Muscle of leg (tissue), 11 donors: ENCODE measurements around the gene PLPP7. TPM values are rescaled to one million over a fixed set of nuclear protein-coding genes. Genes with fewer than 3 reads are reported as not detected.
"Not testable (repeated sequence)": the region's sequence is repeated elsewhere in the genome, so short reads cannot be mapped to it uniquely, and the experiment has no call there.

Experiments
- DNase-seq: peaks from one replicate; pipeline ENCODE4 v3.0.0; 2013
- H3K27ac ChIP-seq: one replicate; pipeline ENCODE4 v1.5.1; 2013; ENCODE audit warnings: mild to moderate bottlenecking, low read length, control low read depth
- H3K27me3 ChIP-seq: one replicate; pipeline ENCODE4 v1.6.1; 2013; ENCODE audit warnings: low read length; ENCODE audit not compliant: control insufficient read depth, insufficient read depth
- H3K36me3 ChIP-seq: one replicate; pipeline ENCODE4 v1.6.1; 2013; ENCODE audit warnings: low read length; ENCODE audit not compliant: control insufficient read depth, insufficient read depth
- H3K4me1 ChIP-seq: one replicate; pipeline ENCODE4 v1.6.1; 2013; ENCODE audit warnings: low read length; ENCODE audit not compliant: control insufficient read depth, insufficient read depth
- H3K4me3 ChIP-seq: one replicate; pipeline ENCODE4 v1.5.1; 2013; ENCODE audit warnings: low read length, control low read depth
- H3K9me3 ChIP-seq: replicated peaks from 2 replicates; pipeline ENCODE4 v1.6.1; 2013; ENCODE audit warnings: low read depth, low read length; ENCODE audit not compliant: control insufficient read depth
- WGBS: methylation state at CpG from one replicate; pipeline ENCODE4 v1.1.5; 2013; ENCODE audit warnings: missing lambda C conversion rate; ENCODE audit not compliant: insufficient coverage; 5-methylcytosine and 5-hydroxymethylcytosine counted together
- polyA plus RNA-seq, 8 donors: library from polyadenylated mRNA; unstranded; fragments of 120-200 nt; gene quantifications; one replicate each; pipeline versions ENCODE4 v1.2.1 to v1.2.3, GENCODE V29; 2013; ENCODE audit warnings: inconsistent platforms in 1 of 8, low replicate concordance in 1 of 8; ENCODE audit not compliant: insufficient read length in 8 of 8, insufficient read depth in 1 of 8
- total RNA-seq: library from RNA; stranded (reverse); fragments of 120-200 nt; gene quantifications from one replicate; pipeline ENCODE4 v1.2.4, GENCODE V29; 2013

The PLPP7 gene
- total and polyA plus RNA-seq, 9 donors, result 24.8 to 52.4 (median 37.2) TPM

- no peaks in the 10 kb centered on the region for H3K27me3 ChIP-seq
- DNase-seq, result no peak
- peaks cover 17% of the 10 kb centered on the region for H3K4me1 ChIP-seq
- H3K9me3 ChIP-seq, result no peaks in the 10 kb centered on the region
- no peak overlapping the region for H3K27ac ChIP-seq
- WGBS, result 63% methylated on average over 4 of the region's 5 CpGs
- H3K4me3 ChIP-seq, result no peak overlapping the region
- H3K36me3 ChIP-seq, result no peaks in the 10 kb centered on the region
These were observed 60.0 kb downstream of the PLPP7 start for GRCh38 chr9:131349522-131349880.

DNA sequence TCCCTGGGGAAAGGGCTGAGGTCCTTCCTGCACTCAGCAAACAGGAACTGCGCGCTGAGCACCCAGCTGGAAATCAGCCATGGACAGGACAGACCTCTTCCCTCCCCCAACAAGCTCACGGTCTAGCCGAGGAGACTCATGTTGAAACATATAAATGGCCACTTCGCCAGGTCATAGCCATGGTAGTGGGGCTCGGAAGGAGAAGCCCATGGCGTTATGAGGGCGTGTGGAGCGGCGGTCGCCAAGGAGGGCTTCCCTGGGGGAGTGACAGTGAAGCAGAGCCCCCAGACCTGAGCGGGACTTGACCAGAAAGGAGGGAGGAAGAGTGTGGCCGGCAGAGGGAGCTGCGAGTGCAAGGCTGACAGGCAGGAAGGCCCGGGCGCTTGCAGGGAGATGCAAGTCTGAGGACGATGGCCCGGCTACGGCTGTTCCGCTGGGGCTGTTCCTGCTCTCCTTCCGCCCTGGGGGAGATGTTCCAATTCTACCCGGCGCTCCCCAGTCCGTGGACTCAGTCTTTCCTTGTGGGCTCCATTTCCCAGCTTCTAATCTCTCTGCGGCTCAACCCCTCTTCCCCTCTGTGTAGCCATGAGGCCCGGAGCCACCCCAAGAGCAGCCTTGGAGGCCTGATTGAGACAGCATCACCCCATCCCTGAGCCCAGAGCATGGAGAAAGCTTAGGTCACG is 60.5 kb downstream of the PLPP7 start:
- H3K4me1 ChIP-seq, result peaks cover 17% of the 10 kb centered on the region
- no peak overlapping the region for H3K27ac ChIP-seq
- WGBS, result 1% methylated on average over 19 of the region's 27 CpGs
- no peaks in the 10 kb centered on the region for H3K9me3 ChIP-seq
- peak overlapping the region; percentile 21 for H3K4me3 ChIP-seq
- DNase-seq, result peak; percentile 88
- H3K36me3 ChIP-seq, result no peaks in the 10 kb centered on the region
- H3K27me3 ChIP-seq, result no peaks in the 10 kb centered on the region

GRCh38 chr9:131356479-131356878 is 67.0 kb downstream of the PLPP7 start:
- peak; percentile 79 for DNase-seq
- not testable (repeated sequence) for H3K27ac ChIP-seq, H3K36me3 ChIP-seq, H3K9me3 ChIP-seq, H3K4me1 ChIP-seq, H3K27me3 ChIP-seq, H3K4me3 ChIP-seq
- 21% methylated on average over 2 of the region's 6 CpGs for WGBS

DNA sequence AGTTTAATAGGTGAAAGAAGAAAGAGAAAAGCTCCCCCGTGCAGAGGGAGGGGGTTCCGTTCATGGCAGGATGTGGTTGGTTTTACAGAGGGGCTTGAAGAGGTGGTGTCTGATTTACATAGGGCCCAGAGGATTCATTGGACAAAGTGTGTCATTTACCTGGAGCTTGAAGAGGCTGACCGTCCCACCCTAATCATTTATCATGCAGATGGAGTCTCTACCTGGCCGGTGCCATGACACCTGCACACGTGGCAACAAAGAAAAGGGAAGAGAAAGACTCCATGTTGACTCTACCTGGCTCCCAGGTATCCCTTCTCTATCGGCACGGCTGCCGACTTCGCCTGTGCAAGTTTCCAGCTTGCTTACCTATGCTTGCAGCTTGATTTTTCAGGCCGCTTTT is 69.0 kb downstream of the PLPP7 start:
- H3K9me3 ChIP-seq, result no peaks in the 10 kb centered on the region
- H3K27ac ChIP-seq, result no peak overlapping the region
- no peaks in the 10 kb centered on the region for H3K4me1 ChIP-seq
- no peaks in the 10 kb centered on the region for H3K27me3 ChIP-seq
- 59% methylated on average over 2 of the region's 10 CpGs for WGBS
- DNase-seq, result no peak
- no peaks in the 10 kb centered on the region for H3K36me3 ChIP-seq
- no peak overlapping the region for H3K4me3 ChIP-seq

Other genes starting within 250 kb of the PLPP7 start
- 19.9 TPM for gene AIF1L, start 193.2 kb upstream of the PLPP7 start, total RNA-seq
- gene AIF1L, start 193.2 kb upstream of the PLPP7 start, polyA plus RNA-seq, result 10 to 100 TPM; 19.3 to 33.2 (median 25.8) TPM
- gene NUP214, start 164.1 kb upstream of the PLPP7 start, total RNA-seq, result 21.2 TPM
- gene NUP214, start 164.1 kb upstream of the PLPP7 start, polyA plus RNA-seq, result 10 to 100 TPM; 23.5 to 35.6 (median 30.8) TPM
- gene FAM78A, start 13.2 kb upstream of the PLPP7 start, total RNA-seq, result 23.0 TPM
- gene FAM78A, start 13.2 kb upstream of the PLPP7 start, polyA plus RNA-seq, result 10 to 100 TPM; 30.7 to 45.2 (median 33.7) TPM
- gene PRRC2B, start 104.4 kb downstream of the PLPP7 start, total RNA-seq, result 64.9 TPM
- 100 to 1,000 TPM; 110 to 181 (median 148) TPM for gene PRRC2B, start 104.4 kb downstream of the PLPP7 start, polyA plus RNA-seq
- gene POMT1, start 213.2 kb downstream of the PLPP7 start, total RNA-seq, result 25.1 TPM
- 10 to 100 TPM; 15.1 to 29.9 (median 22.3) TPM for gene POMT1, start 213.2 kb downstream of the PLPP7 start, polyA plus RNA-seq
- gene UCK1, start 241.5 kb downstream of the PLPP7 start, total RNA-seq, result 19.6 TPM
- 10 to 100 TPM; 22.1 to 28.2 (median 25.7) TPM for gene UCK1, start 241.5 kb downstream of the PLPP7 start, polyA plus RNA-seq